PFSK-1 (cell line): ENCODE data around the gene PNPLA7.

ENCODE experiments used
- FOXP2 ChIP-seq: optimal IDR thresholded peaks from 2 replicates; pipeline ENCODE3; 2011; ENCODE audit warnings: borderline replicate concordance, control low read depth, inconsistent platforms; ENCODE audit not compliant: insufficient read depth; ENCODE audit errors: extremely low read length, extremely low read depth
- POLR2AphosphoS5 ChIP-seq: IDR thresholded peaks from 2 replicates; pipeline ENCODE4 v1.6.1; 2012; ENCODE audit warnings: low read depth, mild to moderate bottlenecking, control low read depth, low read length, moderate library complexity
- REST ChIP-seq, 2 experiments: IDR thresholded peaks; 2 replicates each; pipeline versions ENCODE4 v1.6.1 to v1.8.0; 2011 to 2012; ENCODE audit warnings: low read depth in 2 of 2, low read length in 2 of 2, control low read depth in 1 of 2, inconsistent platforms in 1 of 2, mild to moderate bottlenecking in 1 of 2, moderate library complexity in 1 of 2; ENCODE audit not compliant: insufficient read depth in 1 of 2
- SIN3A ChIP-seq: IDR thresholded peaks from 2 replicates; pipeline ENCODE4 v1.6.1; 2012; ENCODE audit warnings: mild to moderate bottlenecking, low read length, moderate library complexity, borderline replicate concordance; ENCODE audit not compliant: insufficient read depth
- TAF1 ChIP-seq: IDR thresholded peaks from 2 replicates; pipeline ENCODE4 v1.6.1; 2012; ENCODE audit warnings: low read length, control low read depth, borderline replicate concordance; ENCODE audit not compliant: insufficient read depth

The PNPLA7 gene

GRCh38 chr9:137411645-137412380 lies 138.4 kb downstream of the PNPLA7 start:
- peak; percentile 83 for TF ChIP-seq FOXP2
- TF ChIP-seq POLR2AphosphoS5: no peak
- TF ChIP-seq SIN3A: no peak

GRCh38 chr9:137411260-137411644 lies 138.9 kb downstream of the PNPLA7 start:
- no peak for TF ChIP-seq REST (IDR thresholded peaks at IDR 0.05; ENCODE audit: insufficient read depth in 1 of 2, low read depth in 2 of 2, low read length in 2 of 2)
- no peak for TF ChIP-seq POLR2AphosphoS5
- no peak for TF ChIP-seq SIN3A
- TF ChIP-seq FOXP2: no peak
- TF ChIP-seq TAF1: no peak

- TF ChIP-seq FOXP2 (no peak), POLR2AphosphoS5 (no peak), REST (IDR thresholded peaks at IDR 0.05; ENCODE audit: insufficient read depth in 1 of 2, low read depth in 2 of 2, low read length in 2 of 2) (no peak), TAF1 (no peak), SIN3A (no peak)
Measured at GRCh38 chr9:137410891-137411249, 139.3 kb downstream of the PNPLA7 start.
